AG09319 (cell line): ENCODE data around the gene TMEM109.

Source experiments
- DNase-seq: peaks from one replicate; pipeline ENCODE4 v3.0.0-alpha.2; 2010; ENCODE audit warnings: low read depth; ENCODE audit errors: extremely low read depth
- CTCF ChIP-seq: IDR thresholded peaks from 2 replicates; pipeline ENCODE4 v1.5.1; 2011; ENCODE audit warnings: low read depth, mild to moderate bottlenecking, inconsistent platforms, low read length, moderate library complexity

Gene TMEM109

DNA sequence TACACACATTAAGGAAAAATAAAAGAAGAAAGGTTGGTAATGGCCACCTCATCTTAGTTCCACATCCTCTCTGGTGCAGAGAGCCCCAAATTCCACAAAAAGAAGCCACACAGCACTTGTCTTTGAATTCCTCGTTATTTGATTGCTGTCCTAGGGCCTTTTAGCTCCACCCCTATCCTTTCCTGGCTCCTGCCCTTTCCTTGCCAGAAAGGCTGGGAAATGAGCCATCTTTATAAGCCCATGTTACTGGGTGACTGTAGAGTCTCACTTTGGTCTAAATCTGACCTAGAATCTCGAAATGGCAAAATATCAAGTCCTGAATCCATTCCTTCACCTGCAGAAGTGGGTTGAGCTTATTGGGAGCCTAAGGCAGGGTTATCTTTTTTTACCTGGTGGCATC lies 6.0 kb downstream of the TMEM109 start:
- DNase-seq = no peak

DNA sequence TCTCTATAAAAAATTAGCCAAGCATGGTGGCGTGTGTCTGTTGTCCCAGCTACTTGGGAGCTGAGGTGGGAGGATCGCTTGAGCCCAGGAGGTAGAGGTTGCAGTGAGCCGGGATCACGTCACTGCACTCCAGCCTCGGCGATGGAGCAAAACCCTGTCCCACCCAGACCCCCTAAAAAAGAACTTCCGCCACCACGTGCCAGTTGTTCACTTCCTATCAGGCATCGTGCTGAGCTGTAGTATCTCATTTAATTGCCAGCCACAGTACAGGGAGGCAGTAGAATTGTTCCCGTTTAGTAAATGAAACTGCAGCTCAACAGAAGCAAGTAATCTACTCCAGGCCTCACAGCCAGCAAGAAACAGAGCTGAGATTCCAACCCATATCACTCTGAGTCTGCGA lies 7.3 kb downstream of the TMEM109 start:
- no peak for TF ChIP-seq CTCF
- DNase-seq = no peak

More for the DNA sequence above, 6.0 kb downstream of the TMEM109 start:
- TF ChIP-seq CTCF = no peak

GRCh38 chr11:60921777-60922335 lies 7.9 kb downstream of the TMEM109 start:
- TF ChIP-seq CTCF = no peak
- no peak for DNase-seq

DNA sequence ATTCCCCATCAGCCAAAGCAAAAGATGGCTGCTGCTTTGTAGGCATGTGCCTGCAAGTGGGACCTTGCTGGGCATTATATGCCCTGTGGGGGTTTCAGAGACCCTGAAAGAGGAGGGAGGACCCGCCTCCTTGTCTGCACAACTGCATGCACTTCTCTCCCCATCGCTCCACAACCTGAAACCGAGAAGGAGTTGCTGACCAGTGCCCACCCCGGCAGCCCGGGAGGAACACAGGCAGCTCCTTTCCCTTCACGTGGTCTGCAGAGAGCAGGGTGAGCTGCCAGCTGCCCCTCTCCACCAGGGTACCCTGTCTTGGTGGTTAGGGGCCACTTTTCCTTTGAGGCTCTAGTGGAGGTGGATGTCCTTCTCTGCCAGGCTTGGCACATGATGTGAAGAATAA lies 8.9 kb downstream of the TMEM109 start:
- no peak for DNase-seq
- no peak for TF ChIP-seq CTCF

DNA sequence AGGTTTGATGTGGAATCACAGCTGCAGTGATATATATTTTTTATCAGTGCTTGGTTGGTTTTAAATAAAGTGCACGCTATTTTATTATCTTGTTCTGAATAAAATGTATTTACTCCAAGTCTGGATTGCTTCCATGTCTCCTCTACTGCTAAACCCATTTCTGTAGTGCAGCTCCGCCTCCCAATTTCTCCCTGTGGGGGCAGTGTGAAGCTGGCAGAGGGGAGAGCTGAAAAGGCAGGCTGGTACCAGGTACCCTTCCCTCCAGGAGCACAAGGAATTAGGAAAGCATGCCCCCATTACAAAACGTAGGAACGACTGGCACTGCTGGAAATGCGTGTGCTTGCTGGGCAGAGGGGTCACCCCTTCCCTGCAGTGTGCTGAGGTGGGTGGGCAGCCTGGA lies 9.4 kb downstream of the TMEM109 start:
- DNase-seq = no peak
- no peak for TF ChIP-seq CTCF

DNA sequence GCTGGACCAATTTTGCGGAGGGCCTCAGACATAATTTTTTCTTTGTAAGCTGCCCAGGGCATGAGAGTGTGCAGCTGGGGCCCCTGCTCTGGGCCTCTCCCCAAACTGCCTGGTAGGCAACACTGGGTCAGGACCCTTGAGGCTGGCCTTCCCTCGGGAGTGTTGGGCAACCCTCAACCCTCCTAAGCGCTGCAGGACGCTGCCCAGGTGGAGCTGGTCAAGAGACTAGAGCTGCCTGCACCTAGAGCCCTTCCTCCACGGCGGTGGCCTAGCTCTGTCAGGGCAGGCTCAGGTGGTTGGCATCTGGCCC lies 9.8 kb downstream of the TMEM109 start:
- no peak for TF ChIP-seq CTCF
- DNase-seq = no peak

DNA sequence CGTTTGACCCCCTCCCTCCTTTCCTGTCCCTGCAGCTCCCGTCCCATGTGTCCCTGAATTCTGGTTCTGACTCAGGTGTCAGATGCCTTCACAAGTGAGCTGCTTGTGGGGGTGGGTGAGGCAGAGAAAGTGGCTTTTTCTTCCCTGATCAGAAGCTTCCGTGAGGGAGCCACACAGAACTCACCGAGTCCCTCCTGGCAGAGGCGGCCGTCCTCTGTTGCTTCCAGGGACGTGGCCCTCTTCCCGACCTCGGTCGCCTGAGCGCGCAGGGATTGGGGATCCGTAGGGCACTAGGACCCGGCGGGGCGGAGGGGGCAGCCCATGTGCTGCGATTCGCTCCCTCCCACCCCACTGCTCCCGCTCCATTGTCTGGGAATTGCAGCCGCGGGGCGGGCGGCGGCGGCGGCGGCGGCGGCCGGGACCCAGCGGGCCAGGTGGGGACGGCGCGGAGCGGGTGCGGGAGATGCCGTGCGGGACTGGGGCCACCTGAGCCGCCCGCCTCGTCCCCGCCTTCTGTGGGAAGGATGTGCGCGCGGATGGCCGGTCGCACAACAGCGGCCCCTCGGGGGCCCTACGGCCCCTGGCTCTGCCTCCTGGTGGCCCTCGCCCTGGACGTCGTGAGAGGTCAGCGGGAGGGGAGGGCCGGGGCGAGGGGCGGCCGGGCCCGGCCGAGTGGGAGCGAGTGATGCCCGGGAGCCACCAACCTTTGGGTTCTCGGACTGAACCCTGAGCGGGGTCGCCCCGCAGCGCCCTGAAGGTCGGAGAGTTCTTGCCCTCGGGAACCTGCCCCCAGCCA lies 10.3 kb downstream of the TMEM109 start, which contains the start of gene TMEM132A:
TSS of gene TMEM132A (plus strand) at position 351 of the 796 bp plus-strand sequence. CDS start at position 525, 174 bp downstream.
- no peak for TF ChIP-seq CTCF
- no peak for DNase-seq
